HG03045 (cell line): Measurements from ENCODE around the gene EVL.

Experiments used
- ATAC-seq: cut with Tn5 transposase; IDR thresholded peaks from one replicate; pipeline ENCODE4 v1.9.1; 2021; ENCODE audit warnings: mild to moderate bottlenecking, moderate library complexity; ENCODE audit not compliant: unreplicated experiment

Gene EVL

GRCh38 chr14:100108042-100108825 lies 43.0 kb downstream of the EVL start:
- ATAC-seq: peak; percentile 74

DNA sequence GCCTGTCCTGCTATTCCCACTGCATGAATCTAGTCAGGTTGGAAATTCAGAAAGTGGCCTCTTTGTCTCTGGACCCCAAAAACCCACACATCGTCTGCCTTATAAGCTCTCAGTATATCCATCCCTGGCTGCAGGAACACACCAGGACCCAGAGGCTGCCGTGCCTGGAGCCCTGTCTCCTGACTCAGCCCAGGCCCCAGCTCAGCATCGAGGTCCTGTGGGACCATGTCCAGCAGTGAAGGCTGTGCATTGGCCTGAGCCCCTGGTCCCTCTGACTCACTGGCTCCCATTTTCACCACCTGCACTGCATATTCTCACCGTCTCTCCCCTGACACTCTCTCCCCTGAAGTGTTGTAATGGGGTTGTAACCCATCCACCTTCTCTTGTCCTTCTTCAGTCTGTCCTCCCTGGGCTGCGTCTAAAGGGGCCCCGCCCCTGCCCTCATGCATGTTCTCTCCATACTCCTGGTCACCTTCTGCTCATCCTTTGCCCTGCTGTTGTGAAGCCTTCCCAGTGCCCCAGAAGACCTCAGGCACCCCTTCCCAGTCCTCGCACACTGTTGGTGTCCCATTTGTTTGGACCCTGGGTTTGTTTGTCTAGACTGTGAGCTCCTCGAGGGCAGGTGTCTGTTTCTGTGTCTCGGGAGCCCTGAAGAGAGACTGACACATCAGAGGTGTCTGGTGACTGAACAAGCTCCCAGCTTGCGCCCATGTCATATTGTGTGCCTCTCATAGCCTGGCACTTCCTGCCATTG lies 43.8 kb downstream of the EVL start:
- no peak for ATAC-seq

DNA sequence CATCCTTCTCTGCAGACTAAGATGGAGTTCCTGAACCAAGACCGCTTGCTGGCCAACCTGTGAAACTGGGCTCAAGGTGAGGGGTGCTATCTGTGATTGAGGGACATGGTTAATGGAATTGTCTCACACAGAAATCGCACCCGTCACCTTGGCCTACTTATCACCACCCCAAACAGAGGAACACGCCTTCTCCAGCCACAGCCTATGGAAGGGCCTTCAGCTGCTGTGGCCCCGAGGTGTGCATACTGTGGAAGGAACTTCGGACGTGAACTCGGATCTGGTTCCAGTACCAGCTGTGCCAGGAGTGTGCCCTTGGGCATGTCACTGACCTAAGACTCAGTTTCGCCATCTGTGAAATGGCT lies 44.4 kb downstream of the EVL start:
- ATAC-seq: no peak

DNA sequence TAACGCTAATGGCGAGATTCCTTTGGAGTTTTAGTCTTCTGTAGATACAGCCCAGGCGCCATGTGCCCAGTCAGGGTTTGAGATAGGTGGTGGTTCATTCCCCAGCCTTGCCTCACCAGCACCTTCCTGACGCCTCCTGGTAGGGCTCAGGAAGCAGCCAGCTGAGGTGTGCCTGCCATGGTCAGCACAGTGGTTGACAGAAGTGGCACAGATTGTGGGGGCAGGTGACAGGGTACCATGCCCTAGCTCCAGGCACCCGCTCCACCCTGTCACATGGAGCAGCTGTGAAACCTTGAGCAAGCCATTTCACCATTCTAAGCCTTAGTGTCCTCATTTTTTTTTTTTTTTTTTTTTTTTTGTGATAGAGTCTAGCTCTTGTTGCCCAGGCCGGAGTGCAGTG lies 45.6 kb downstream of the EVL start:
- ATAC-seq: no peak

DNA sequence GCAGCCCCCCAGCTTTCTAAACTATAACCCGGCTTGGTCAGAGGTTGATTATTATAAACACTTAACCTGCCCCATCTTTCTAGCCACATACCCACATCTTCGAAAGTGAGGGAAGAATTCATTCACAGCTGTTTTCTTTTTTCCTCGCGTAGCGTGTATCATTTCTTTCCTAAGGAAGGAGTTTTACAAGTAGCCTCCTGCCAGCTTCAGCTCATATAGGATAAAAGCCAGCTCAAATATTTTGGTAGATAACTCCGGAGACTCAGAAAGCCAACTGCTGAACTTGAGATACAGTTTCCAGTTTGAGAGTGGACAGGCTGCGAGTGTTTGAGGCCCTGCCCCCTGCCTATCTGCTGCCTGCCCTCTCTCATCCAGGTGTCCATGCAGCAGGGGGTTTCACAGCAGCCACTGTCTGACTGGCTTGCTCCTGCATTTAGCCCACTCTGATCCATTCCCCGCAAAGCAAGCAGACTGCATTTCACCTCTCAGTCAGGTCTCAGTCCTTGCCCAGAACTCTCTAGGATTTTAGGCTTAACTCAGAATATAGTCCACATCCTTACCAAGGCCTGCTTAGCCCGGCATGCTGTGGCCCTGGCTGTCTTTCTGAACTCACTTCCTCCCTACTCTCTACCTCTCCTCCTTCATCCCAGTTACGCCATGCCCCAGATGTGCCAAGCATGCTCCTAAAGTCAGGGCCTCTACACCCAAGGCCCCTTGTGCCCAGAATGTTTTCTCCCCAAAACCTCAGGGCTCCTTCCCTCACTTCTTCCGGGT lies 46.9 kb downstream of the EVL start:
- ATAC-seq: no peak

- ATAC-seq: no peak
Measured at GRCh38 chr14:100114109-100114765, 49.0 kb downstream of the EVL start.

- no peak for ATAC-seq
Measured at GRCh38 chr14:100115236-100115635, 50.0 kb downstream of the EVL start.

DNA sequence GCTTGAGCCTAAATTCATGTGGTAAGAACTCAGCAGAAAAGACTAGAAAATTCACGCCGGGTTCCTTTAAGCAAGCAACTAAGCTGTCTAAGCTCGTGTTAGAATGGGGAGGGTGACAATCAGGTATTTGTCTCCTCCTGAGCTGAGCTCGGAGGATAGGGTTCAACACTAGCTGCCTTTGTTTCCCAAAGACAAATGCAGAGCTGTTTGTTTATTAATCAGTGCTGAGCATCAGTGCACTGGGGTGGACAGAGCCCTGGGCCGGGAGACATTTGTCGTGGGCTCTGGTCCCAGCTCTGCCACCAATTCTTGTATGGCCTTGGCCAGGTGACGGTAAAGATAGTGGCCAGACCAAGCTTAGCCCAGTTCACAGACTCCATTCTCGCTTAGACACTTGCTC lies 50.5 kb downstream of the EVL start:
- no peak for ATAC-seq

GRCh38 chr14:100116134-100116533 lies 50.9 kb downstream of the EVL start:
- ATAC-seq: no peak

DNA sequence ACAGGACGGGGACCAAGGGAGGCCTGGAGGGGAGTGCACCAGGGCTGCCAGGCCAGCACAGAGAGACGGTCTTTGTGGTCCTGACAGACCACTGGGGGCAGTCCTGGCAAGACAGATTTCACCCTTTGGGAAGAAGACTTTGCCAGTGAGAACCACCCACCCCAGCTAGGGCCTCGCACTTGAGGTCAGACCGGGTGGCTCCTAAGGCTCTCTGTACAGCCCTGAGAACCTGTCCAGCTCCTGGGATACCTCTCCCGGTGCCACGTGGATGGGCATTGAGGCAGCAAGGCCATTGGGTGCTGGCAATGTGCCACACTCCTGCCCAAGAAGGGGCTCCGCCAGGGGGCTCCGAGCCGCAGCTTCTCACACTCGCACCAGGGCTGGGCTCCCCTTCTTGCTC lies 51.8 kb downstream of the EVL start:
- no peak for ATAC-seq

GRCh38 chr14:100117633-100118395 lies 52.6 kb downstream of the EVL start:
- ATAC-seq: no peak

DNA sequence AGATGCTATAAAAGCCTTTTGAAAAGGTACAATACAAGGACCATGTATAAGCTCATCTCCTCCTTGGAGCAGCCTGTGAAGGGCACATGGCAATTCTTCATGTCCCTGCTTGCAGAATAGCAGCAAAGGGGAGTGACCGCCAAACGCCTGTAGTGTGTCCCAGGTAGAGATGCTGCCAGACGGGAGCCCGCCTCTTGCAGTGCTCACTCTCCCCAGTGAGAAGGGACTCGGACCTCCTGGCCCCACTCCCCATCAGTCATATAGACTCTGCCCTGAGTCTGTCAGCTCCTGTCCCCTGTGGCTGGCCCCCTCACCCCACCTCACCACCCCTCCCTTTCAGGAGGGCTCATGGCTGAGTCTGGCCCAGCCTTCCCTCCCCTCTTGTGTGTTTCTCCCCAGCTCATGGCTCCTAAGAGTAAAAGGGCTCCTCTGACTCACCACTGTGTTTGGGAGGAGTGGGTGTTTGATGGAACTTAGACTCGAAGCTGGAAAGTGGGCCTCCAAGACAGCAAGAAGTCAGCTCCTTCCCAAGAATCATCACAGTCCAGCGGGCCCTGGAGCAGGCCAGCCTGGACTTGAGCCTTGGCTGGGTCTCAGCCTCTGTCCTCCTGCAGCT lies 53.3 kb downstream of the EVL start:
- no peak for ATAC-seq

- ATAC-seq: no peak
Measured at GRCh38 chr14:100119251-100119650, 54.0 kb downstream of the EVL start.

- no peak for ATAC-seq
Measured at GRCh38 chr14:100120522-100121269, 55.5 kb downstream of the EVL start.

DNA sequence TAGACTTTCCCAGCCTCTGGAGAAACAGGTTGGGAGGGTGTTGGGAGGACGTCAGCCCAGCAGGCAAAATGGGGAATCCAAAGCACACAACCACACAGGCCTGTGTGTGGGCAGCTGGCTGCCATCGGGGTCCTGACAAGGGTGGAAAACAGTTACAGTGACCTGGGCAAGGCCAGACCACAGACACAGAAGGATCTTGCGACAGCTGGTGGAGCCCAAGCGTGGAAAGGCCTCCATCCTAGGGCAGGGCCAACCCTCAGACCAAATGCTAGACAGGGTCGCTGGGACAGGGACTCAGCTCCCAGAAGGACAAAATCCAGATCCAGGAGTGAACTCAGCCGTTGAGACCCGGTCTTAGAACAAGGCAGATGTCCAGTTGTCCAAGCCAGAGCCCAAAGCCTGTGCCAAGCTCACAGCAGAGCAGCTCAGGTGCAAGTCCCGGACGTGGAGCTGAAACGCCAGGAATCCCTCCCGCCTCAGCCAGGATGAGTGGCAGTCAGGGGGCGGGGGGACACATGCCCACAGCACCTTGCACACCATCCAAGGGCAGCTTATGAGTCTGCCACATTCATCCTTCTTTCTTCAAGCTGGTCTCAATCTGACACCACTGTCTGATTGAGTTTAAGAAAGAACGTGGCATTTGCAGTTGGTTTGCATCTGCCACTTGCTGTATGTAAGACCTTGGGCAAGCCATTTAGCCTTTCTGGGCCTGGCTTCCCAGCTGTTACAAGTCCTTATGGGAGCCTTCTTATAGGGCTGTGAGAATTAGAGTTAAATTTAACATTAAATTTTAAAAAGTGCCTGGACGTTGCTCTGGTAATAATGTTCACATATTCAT lies 56.6 kb downstream of the EVL start:
- no peak for ATAC-seq

GRCh38 chr14:100122481-100123223 lies 57.4 kb downstream of the EVL start:
- ATAC-seq: no peak

DNA sequence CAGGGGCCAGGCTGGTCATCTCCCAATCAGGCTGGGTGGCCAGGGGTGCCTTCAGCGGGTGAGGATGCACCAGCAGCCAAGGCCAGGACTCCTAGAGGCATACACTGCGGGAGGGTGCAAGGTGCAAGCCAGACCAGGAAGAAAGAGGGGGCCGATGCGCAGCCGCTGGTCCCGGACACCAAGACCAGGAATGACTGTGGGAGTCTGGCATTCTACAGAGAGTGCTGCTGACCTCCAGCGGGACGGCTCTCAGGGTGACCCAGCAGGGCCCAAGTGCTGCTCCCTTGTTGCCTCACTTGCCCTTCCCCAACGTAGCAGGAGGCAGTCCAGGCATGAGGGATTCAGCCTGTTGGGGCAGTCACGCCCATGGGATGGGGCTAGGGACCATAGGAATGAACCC lies 58.4 kb downstream of the EVL start:
- ATAC-seq: no peak
